Neural cell (in vitro differentiated cells): ENCODE measurements around the gene SYNPO2. TPM values are rescaled to one million over a fixed set of nuclear protein-coding genes. Genes with fewer than 3 reads are reported as not detected.

Source experiments
- H2AFZ ChIP-seq: fragments of 200-600, 300-800 bp; sonication (generic), shearing (Covaris generic); 2 replicates; pipeline ENCODE4 v1.6.0; 2014; ENCODE audit warnings: low read depth, mild to moderate bottlenecking, antibody characterized with exemption, low read length, moderate library complexity
- H3F3A ChIP-seq: fragments of 200-600 bp; shearing (Covaris generic); 2 replicates; pipeline ENCODE4 v1.6.1; 2016; ENCODE audit warnings: mild to moderate bottlenecking, moderate library complexity, mixed read lengths, antibody characterized with exemption, low read length; ENCODE audit not compliant: insufficient read depth, poor library complexity, severe bottlenecking
- H3K27ac ChIP-seq: fragments of 200-600, 300-800 bp; sonication (generic), shearing (Covaris generic); 2 replicates; pipeline ENCODE4 v1.5.1; 2014; ENCODE audit warnings: mild to moderate bottlenecking, low read length, moderate library complexity
- H3K27me3 ChIP-seq: fragments of 300-800, 200-600 bp; sonication (generic), shearing (Covaris generic); 2 replicates; pipeline ENCODE4 v1.6.0; 2014; ENCODE audit warnings: mild to moderate bottlenecking, low read depth, low read length, moderate library complexity; ENCODE audit not compliant: insufficient read depth
- H3K36me3 ChIP-seq: fragments of 300-800, 200-600 bp; sonication (generic), shearing (Covaris generic); 2 replicates; pipeline ENCODE4 v1.5.1; 2014; ENCODE audit warnings: mild to moderate bottlenecking, antibody characterized with exemption, low read length, moderate library complexity; ENCODE audit not compliant: insufficient read depth
- H3K4me2 ChIP-seq: fragments of 300-800, 200-600 bp; sonication (generic), shearing (Covaris generic); 2 replicates; pipeline ENCODE4 v1.6.0; 2014; ENCODE audit warnings: mild to moderate bottlenecking, low read length
- H3K4me3 ChIP-seq: fragments of 300-800, 200-600 bp; sonication (generic), shearing (Covaris generic); 2 replicates; pipeline ENCODE4 v1.5.1; 2014; ENCODE audit warnings: mild to moderate bottlenecking, low read length, moderate library complexity
- H3K79me2 ChIP-seq: fragments of 200-600 bp; shearing (Covaris generic); replicated peaks from 2 replicates; pipeline ENCODE4 v1.6.0; 2014; ENCODE audit warnings: mild to moderate bottlenecking, low read length, moderate library complexity; ENCODE audit not compliant: insufficient read depth
- H3K9ac ChIP-seq: fragments of 300-800, 200-600 bp; sonication (generic), shearing (Covaris generic); 2 replicates; pipeline ENCODE4 v1.6.1; 2016; ENCODE audit warnings: mild to moderate bottlenecking, low read length, mixed read lengths
- H3K9me2 ChIP-seq: fragments of 200-600 bp; shearing (Covaris generic); 2 replicates; pipeline ENCODE4 v1.6.1; 2016; ENCODE audit warnings: mild to moderate bottlenecking, low read length, mixed read lengths; ENCODE audit not compliant: insufficient read depth
- H3K9me3 ChIP-seq: fragments of 200-600, 300-800 bp; sonication (generic), shearing (Covaris generic); 2 replicates; pipeline ENCODE4 v1.6.1; 2016; ENCODE audit warnings: mild to moderate bottlenecking, mixed run types, low read length, moderate library complexity, mixed read lengths
- H4K20me1 ChIP-seq: fragments of 200-600 bp; shearing (Covaris generic); 2 replicates; pipeline ENCODE4 v1.6.1; 2016; ENCODE audit warnings: mild to moderate bottlenecking, mixed run types; ENCODE audit not compliant: insufficient read depth
- CTCF ChIP-seq: fragments of 450-650 bp; IDR thresholded peaks from 2 replicates; pipeline ENCODE4 v1.5.1; 2014; ENCODE audit warnings: antibody characterized with exemption, mild to moderate bottlenecking, moderate library complexity; ENCODE audit not compliant: poor library complexity, severe bottlenecking
- EP300 ChIP-seq: fragments of 450-650 bp; conservative IDR thresholded peaks from 2 replicates; pipeline ENCODE4 v1.6.1; 2014; ENCODE audit warnings: antibody characterized with exemption, mild to moderate bottlenecking, moderate library complexity; ENCODE audit not compliant: poor library complexity, severe bottlenecking
- EZH2 ChIP-seq: fragments of 200-600, 300-800 bp; shearing (Covaris generic), sonication (generic); IDR thresholded peaks from 2 replicates; pipeline ENCODE4 v1.6.1; 2014; ENCODE audit warnings: antibody characterized with exemption, low read length, borderline replicate concordance, mild to moderate bottlenecking; ENCODE audit not compliant: insufficient read depth, poor library complexity, severe bottlenecking
- MXI1 ChIP-seq: fragments of 450-650 bp; conservative IDR thresholded peaks from 2 replicates; pipeline ENCODE4 v1.6.1; 2014; ENCODE audit warnings: antibody characterized with exemption, mild to moderate bottlenecking; ENCODE audit not compliant: poor library complexity, severe bottlenecking
- POLR2AphosphoS5 ChIP-seq: IDR thresholded peaks from 2 replicates; pipeline ENCODE4 v1.6.1; 2012
- RAD21 ChIP-seq: fragments of 450-650 bp; conservative IDR thresholded peaks from 2 replicates; pipeline ENCODE4 v1.6.1; 2014; ENCODE audit warnings: antibody characterized with exemption, mild to moderate bottlenecking, moderate library complexity
- REST ChIP-seq: IDR thresholded peaks from 2 replicates; pipeline ENCODE4 v1.6.1; 2012; ENCODE audit warnings: borderline replicate concordance
- SMC3 ChIP-seq: fragments of 450-650 bp; conservative IDR thresholded peaks from 2 replicates; pipeline ENCODE4 v1.6.1; 2014; ENCODE audit warnings: antibody characterized with exemption, mild to moderate bottlenecking, moderate library complexity; ENCODE audit not compliant: poor library complexity
- TAF1 ChIP-seq: IDR thresholded peaks from 2 replicates; pipeline ENCODE4 v1.6.1; 2012; ENCODE audit warnings: low read depth
- polyA plus RNA-seq: library from polyadenylated mRNA; depleted of rRNA; stranded (reverse); fragments of >200 nt; gene quantifications from 2 replicates; pipeline ENCODE4 v1.2.3, GENCODE V29; 2014

Gene SYNPO2
- polyA plus RNA-seq, 1 donor from 2014 or later: 0.14 TPM

GRCh38 chr4:119081542-119081859 is 192.8 kb downstream of the SYNPO2 start:
- Histone ChIP-seq H3K4me2 (no peak overlapping the region), H3K27ac (no peak overlapping the region)

GRCh38 chr4:119081943-119082342 is 193.3 kb downstream of the SYNPO2 start:
- Histone ChIP-seq H3K9me3 (no peaks in the 10 kb centered on the region), H3K27ac (no peak overlapping the region), H3K36me3 (no peaks in the 10 kb centered on the region), H3K9me2 (no peaks in the 10 kb centered on the region), H3K27me3 (no peaks in the 10 kb centered on the region), H2AFZ (no peak overlapping the region), H3F3A (no peaks in the 10 kb centered on the region), H3K9ac (no peak overlapping the region), H3K79me2 (no peaks in the 10 kb centered on the region), H3K4me2 (no peak overlapping the region), H3K4me3 (no peak overlapping the region), H4K20me1 (no peaks in the 10 kb centered on the region)
- TF ChIP-seq CTCF (no peak), MXI1 (no peak), EZH2 (no peak), EP300 (no peak), REST (no peak), SMC3 (no peak)

More at GRCh38 chr4:119081542-119081859, 192.8 kb downstream of the SYNPO2 start:
- no peaks in the 10 kb centered on the region for H3F3A ChIP-seq
- H3K4me3 ChIP-seq: no peak overlapping the region
- H2AFZ ChIP-seq: no peak overlapping the region
- no peaks in the 10 kb centered on the region for H3K9me3 ChIP-seq
- H3K9ac ChIP-seq: no peak overlapping the region
- no peaks in the 10 kb centered on the region for H3K79me2 ChIP-seq
- no peaks in the 10 kb centered on the region for H3K27me3 ChIP-seq
- TF ChIP-seq SMC3: no peak
- no peak for TF ChIP-seq RAD21
- no peak for TF ChIP-seq MXI1
- no peak for TF ChIP-seq EZH2
- no peak for TF ChIP-seq REST
- TF ChIP-seq CTCF: no peak
- no peak for TF ChIP-seq POLR2AphosphoS5
- TF ChIP-seq TAF1: no peak
- no peak for TF ChIP-seq EP300
- H3K9me2 ChIP-seq: no peaks in the 10 kb centered on the region
- no peaks in the 10 kb centered on the region for H3K36me3 ChIP-seq
- no peaks in the 10 kb centered on the region for H4K20me1 ChIP-seq
